ENCODE data around the gene PRRT1B.
"Not testable (repeated sequence)": the region's sequence is repeated elsewhere in the genome, so short reads cannot be mapped to it uniquely, and the experiment has no call there.

Gene PRRT1B

GRCh38 chr9:131511416-131511815 is 33.9 kb upstream of the PRRT1B start:
- no peaks in the 10 kb centered on the region for H3K9me3 ChIP-seq (ENCODE audit: severe bottlenecking)
- H3K27me3 ChIP-seq (ENCODE audit: insufficient read depth, poor library complexity, severe bottlenecking), result no peaks in the 10 kb centered on the region
- TF ChIP-seq CTCF (IDR thresholded peaks at IDR 0.05; ENCODE audit: poor library complexity, severe bottlenecking), result no peak
- peaks cover 37% of the 10 kb centered on the region for H3K36me3 ChIP-seq (ENCODE audit: low read depth)
- no peaks in the 10 kb centered on the region for H3K4me1 ChIP-seq (ENCODE audit: insufficient read depth, poor library complexity, severe bottlenecking)
- no peak overlapping the region for H3K4me3 ChIP-seq (ENCODE audit: severe bottlenecking)
- no peak overlapping the region for H3K27ac ChIP-seq (ENCODE audit: poor library complexity, severe bottlenecking)
- DNase-seq (ENCODE audit: low spot score) (no peak), ATAC-seq (ENCODE audit: low read depth) (no peak)

DNA sequence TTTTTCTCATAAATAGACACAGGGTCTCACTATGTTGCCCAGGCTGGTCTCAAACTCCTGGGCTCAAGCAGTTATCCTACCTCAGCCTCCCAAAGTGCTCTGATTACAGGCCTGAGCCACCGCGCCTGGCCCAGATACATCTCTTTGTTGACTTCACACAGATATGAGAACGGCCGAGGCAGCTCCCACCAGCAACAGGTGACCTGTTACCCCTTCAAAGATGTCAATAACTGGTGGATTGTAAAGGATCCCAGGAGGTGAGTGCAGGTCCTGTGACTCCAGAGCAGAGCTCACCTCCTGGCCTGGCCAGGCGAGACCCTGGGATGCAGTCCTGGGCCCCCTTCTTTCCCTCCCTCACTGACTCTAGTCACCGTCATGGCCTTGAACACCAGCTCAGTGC is 33.4 kb upstream of the PRRT1B start:
- Histone ChIP-seq H3K36me3 (ENCODE audit: low read depth) (peaks cover 41% of the 10 kb centered on the region), H3K27me3 (ENCODE audit: insufficient read depth, poor library complexity, severe bottlenecking) (no peaks in the 10 kb centered on the region), H3K27ac (ENCODE audit: poor library complexity, severe bottlenecking) (no peak overlapping the region), H3K4me3 (ENCODE audit: severe bottlenecking) (no peak overlapping the region), H3K4me1 (ENCODE audit: insufficient read depth, poor library complexity, severe bottlenecking) (no peaks in the 10 kb centered on the region), H3K9me3 (ENCODE audit: severe bottlenecking) (no peaks in the 10 kb centered on the region)
- TF ChIP-seq CTCF (IDR thresholded peaks at IDR 0.05; ENCODE audit: poor library complexity, severe bottlenecking), result no peak
- ATAC-seq (ENCODE audit: low read depth) (no peak), DNase-seq (ENCODE audit: low spot score) (no peak)

DNA sequence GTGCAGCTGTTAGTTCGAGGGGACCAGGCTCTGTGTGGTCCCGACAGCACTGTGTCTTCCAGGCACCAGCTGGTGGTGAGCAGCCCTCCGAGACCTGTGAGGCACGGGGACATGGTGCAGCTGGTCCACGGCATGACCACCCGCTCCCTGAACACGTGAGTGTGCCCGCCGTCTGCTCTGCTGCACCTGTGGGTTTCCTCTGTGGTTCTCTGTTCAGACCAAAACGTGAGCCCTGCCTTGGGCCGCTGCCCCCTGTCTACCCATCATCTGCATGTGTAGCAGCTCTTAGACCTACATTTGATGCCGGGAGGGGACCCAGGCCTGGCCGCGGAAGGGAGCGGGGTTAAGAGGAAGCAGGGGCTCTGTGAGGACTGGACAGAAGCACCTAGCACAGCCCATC is 32.1 kb upstream of the PRRT1B start:
- no peaks in the 10 kb centered on the region for H3K4me1 ChIP-seq (ENCODE audit: insufficient read depth, poor library complexity, severe bottlenecking)
- no peaks in the 10 kb centered on the region for H3K9me3 ChIP-seq (ENCODE audit: severe bottlenecking)
- no peaks in the 10 kb centered on the region for H3K27me3 ChIP-seq (ENCODE audit: insufficient read depth, poor library complexity, severe bottlenecking)
- ATAC-seq (ENCODE audit: low read depth) (no peak), DNase-seq (ENCODE audit: low spot score) (no peak)
- peaks cover 52% of the 10 kb centered on the region for H3K36me3 ChIP-seq (ENCODE audit: low read depth)
- H3K27ac ChIP-seq (ENCODE audit: poor library complexity, severe bottlenecking), result no peak overlapping the region
- no peak for TF ChIP-seq CTCF (IDR thresholded peaks at IDR 0.05; ENCODE audit: poor library complexity, severe bottlenecking)
- H3K4me3 ChIP-seq (ENCODE audit: severe bottlenecking), result no peak overlapping the region

GRCh38 chr9:131515559-131516031 is 29.7 kb upstream of the PRRT1B start:
- not testable (repeated sequence) for H3K9me3 ChIP-seq (ENCODE audit: severe bottlenecking); H3K27me3 ChIP-seq (ENCODE audit: insufficient read depth, poor library complexity, severe bottlenecking); H3K4me3 ChIP-seq (ENCODE audit: severe bottlenecking); H3K4me1 ChIP-seq (ENCODE audit: insufficient read depth, poor library complexity, severe bottlenecking); H3K27ac ChIP-seq (ENCODE audit: poor library complexity, severe bottlenecking); ATAC-seq (ENCODE audit: low read depth); DNase-seq (ENCODE audit: low spot score)
- peaks cover 64% of the 10 kb centered on the region for H3K36me3 ChIP-seq (ENCODE audit: low read depth)

DNA sequence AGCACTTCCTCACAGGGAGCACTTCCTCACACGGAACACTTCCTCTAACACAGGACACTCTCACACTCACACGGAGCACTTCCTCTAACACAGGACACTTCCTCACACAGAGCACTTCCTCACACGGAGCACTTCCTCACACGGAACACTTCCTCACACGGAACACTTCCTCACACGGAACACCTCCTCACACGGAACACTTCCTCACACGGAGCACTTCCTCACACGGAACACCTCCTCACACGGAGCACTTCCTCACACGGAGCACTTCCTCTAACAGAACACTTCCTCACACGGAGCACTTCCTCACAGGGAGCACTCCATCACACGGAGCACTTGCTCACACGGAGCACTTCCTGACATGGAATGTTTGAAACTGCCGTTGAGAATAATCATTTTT is 29.2 kb upstream of the PRRT1B start:
- Histone ChIP-seq H3K9me3 (ENCODE audit: severe bottlenecking) (no peaks in the 10 kb centered on the region), H3K27ac (ENCODE audit: poor library complexity, severe bottlenecking) (no peak overlapping the region), H3K4me3 (ENCODE audit: severe bottlenecking) (no peak overlapping the region), H3K4me1 (ENCODE audit: insufficient read depth, poor library complexity, severe bottlenecking) (no peaks in the 10 kb centered on the region), H3K36me3 (ENCODE audit: low read depth) (peaks cover 64% of the 10 kb centered on the region), H3K27me3 (ENCODE audit: insufficient read depth, poor library complexity, severe bottlenecking) (no peaks in the 10 kb centered on the region)
- ATAC-seq (ENCODE audit: low read depth) (no peak), DNase-seq (ENCODE audit: low spot score) (no peak)
- TF ChIP-seq CTCF (IDR thresholded peaks at IDR 0.05; ENCODE audit: poor library complexity, severe bottlenecking), result no peak
